ENCODE measurements around the gene SYT13.

SYT13 gene

GRCh38 chr11:45313171-45313865 is 27.2 kb upstream of the SYT13 start:
- TF ChIP-seq CTCF (IDR thresholded peaks at IDR 0.05) = no peak
- no peak overlapping the region for H3K27ac ChIP-seq
- peak; percentile 38 for DNase-seq (ENCODE audit: low spot score)

GRCh38 chr11:45305874-45306623 is 19.9 kb upstream of the SYT13 start:
- Histone ChIP-seq H3K27ac (no peak overlapping the region), H3K4me3 (no peak overlapping the region)
- TF ChIP-seq CTCF (IDR thresholded peaks at IDR 0.05) = no peak
- peak; percentile 24 for DNase-seq (ENCODE audit: low spot score)

More at GRCh38 chr11:45313171-45313865, 27.2 kb upstream of the SYT13 start:
- no peak overlapping the region for H3K4me3 ChIP-seq

GRCh38 chr11:45304992-45305335 is 18.8 kb upstream of the SYT13 start:
- no peak for TF ChIP-seq CTCF (IDR thresholded peaks at IDR 0.05)
- no peak overlapping the region for H3K27ac ChIP-seq
- H3K4me3 ChIP-seq = no peak overlapping the region
- DNase-seq (ENCODE audit: low spot score) = peak; percentile 31

- no peak overlapping the region for H3K27ac ChIP-seq
- TF ChIP-seq CTCF (IDR thresholded peaks at IDR 0.05) = no peak
- no peak overlapping the region for H3K4me3 ChIP-seq
- DNase-seq (ENCODE audit: low spot score) = no peak
Measured at GRCh38 chr11:45304111-45304991, 18.2 kb upstream of the SYT13 start.

GRCh38 chr11:45303316-45303715 is 17.2 kb upstream of the SYT13 start:
- DNase-seq (ENCODE audit: low spot score) = no peak
- no peak overlapping the region for H3K27ac ChIP-seq
- TF ChIP-seq CTCF (IDR thresholded peaks at IDR 0.05) = no peak
- no peak overlapping the region for H3K4me3 ChIP-seq

- Histone ChIP-seq H3K27ac (no peak overlapping the region), H3K4me3 (no peak overlapping the region)
- DNase-seq (ENCODE audit: low spot score) = no peak
- no peak for TF ChIP-seq CTCF (IDR thresholded peaks at IDR 0.05)
Measured at GRCh38 chr11:45301537-45302246, 15.6 kb upstream of the SYT13 start.
